ENCODE data around the gene OSBPL8. TPM values are rescaled to one million over a fixed set of nuclear protein-coding genes. Genes with fewer than 3 reads are reported as not detected.

Gene OSBPL8
- total and polyA plus RNA-seq, 2 experiments from 2014 or later: 78.0 to 124 TPM

DNA sequence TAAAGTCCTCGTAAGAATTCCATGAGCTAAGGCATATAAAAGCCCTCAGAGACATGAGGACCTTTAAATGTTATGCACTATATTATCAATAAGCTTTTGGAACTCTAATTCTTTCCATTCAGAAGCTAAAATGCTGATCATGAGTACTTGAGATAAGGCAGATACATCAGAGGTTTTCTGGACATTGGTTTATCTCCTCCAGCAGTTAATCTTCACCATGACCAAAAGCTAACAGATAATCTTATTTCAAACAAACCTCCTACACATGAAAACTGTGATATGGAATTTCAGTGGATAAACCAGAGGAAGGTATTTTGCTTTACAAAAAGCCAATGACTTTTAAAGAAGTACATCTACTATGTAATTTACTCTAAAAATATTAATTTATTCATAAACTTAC is 113.5 kb downstream of the OSBPL8 start (continued):
- TF ChIP-seq, protein P1, sequence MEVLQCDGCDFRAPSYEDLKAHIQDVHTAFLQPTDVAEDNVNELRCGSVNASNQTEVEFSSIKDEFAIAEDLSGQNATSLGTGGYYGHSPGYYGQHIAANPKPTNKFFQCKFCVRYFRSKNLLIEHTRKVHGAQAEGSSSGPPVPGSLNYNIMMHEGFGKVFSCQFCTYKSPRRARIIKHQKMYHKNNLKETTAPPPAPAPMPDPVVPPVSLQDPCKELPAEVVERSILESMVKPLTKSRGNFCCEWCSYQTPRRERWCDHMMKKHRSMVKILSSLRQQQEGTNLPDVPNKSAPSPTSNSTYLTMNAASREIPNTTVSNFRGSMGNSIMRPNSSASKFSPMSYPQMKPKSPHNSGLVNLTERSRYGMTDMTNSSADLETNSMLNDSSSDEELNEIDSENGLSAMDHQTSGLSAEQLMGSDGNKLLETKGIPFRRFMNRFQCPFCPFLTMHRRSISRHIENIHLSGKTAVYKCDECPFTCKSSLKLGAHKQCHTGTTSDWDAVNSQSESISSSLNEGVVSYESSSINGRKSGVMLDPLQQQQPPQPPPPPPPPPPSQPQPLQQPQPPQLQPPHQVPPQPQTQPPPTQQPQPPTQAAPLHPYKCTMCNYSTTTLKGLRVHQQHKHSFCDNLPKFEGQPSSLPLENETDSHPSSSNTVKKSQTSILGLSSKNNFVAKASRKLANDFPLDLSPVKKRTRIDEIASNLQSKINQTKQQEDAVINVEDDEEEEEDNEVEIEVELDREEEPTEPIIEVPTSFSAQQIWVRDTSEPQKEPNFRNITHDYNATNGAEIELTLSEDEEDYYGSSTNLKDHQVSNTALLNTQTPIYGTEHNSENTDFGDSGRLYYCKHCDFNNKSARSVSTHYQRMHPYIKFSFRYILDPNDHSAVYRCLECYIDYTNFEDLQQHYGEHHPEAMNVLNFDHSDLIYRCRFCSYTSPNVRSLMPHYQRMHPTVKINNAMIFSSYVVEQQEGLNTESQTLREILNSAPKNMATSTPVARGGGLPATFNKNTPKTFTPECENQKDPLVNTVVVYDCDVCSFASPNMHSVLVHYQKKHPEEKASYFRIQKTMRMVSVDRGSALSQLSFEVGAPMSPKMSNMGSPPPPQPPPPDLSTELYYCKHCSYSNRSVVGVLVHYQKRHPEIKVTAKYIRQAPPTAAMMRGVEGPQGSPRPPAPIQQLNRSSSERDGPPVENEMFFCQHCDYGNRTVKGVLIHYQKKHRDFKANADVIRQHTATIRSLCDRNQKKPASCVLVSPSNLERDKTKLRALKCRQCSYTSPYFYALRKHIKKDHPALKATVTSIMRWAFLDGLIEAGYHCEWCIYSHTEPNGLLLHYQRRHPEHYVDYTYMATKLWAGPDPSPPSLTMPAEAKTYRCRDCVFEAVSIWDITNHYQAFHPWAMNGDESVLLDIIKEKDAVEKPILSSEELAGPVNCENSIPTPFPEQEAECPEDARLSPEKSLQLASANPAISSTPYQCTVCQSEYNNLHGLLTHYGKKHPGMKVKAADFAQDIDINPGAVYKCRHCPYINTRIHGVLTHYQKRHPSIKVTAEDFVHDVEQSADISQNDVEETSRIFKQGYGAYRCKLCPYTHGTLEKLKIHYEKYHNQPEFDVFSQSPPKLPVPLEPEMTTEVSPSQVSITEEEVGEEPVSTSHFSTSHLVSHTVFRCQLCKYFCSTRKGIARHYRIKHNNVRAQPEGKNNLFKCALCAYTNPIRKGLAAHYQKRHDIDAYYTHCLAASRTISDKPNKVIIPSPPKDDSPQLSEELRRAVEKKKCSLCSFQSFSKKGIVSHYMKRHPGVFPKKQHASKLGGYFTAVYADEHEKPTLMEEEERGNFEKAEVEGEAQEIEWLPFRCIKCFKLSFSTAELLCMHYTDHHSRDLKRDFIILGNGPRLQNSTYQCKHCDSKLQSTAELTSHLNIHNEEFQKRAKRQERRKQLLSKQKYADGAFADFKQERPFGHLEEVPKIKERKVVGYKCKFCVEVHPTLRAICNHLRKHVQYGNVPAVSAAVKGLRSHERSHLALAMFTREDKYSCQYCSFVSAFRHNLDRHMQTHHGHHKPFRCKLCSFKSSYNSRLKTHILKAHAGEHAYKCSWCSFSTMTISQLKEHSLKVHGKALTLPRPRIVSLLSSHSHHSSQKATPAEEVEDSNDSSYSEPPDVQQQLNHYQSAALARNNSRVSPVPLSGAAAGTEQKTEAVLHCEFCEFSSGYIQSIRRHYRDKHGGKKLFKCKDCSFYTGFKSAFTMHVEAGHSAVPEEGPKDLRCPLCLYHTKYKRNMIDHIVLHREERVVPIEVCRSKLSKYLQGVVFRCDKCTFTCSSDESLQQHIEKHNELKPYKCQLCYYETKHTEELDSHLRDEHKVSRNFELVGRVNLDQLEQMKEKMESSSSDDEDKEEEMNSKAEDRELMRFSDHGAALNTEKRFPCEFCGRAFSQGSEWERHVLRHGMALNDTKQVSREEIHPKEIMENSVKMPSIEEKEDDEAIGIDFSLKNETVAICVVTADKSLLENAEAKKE (CRISPR knock-in tag; IDR thresholded peaks at IDR 0.05): no peak
- TF ChIP-seq STAT1 (IDR thresholded peaks at IDR 0.05; ENCODE audit: unreplicated experiment): no peak
- no peak for TF ChIP-seq CREB1 (CRISPR knock-in tag; IDR thresholded peaks at IDR 0.05; ENCODE audit: low read depth)
- TF ChIP-seq REST (IDR thresholded peaks at IDR 0.05; ENCODE audit: unreplicated experiment): no peak
- TF ChIP-seq CTCF (conservative IDR thresholded peaks at IDR 0.05; ENCODE audit: low read depth in 2 of 2): no peak
- TF ChIP-seq EZH2 (IDR thresholded peaks at IDR 0.05; ENCODE audit: low read depth, unreplicated experiment): no peak
- no peak for TF ChIP-seq JUNB (IDR thresholded peaks at IDR 0.05; ENCODE audit: unreplicated experiment)
- no peak for TF ChIP-seq ETS1 (IDR thresholded peaks at IDR 0.05)

All from GM23338 (cell line).